ENCODE results near the gene PER3.

DNA sequence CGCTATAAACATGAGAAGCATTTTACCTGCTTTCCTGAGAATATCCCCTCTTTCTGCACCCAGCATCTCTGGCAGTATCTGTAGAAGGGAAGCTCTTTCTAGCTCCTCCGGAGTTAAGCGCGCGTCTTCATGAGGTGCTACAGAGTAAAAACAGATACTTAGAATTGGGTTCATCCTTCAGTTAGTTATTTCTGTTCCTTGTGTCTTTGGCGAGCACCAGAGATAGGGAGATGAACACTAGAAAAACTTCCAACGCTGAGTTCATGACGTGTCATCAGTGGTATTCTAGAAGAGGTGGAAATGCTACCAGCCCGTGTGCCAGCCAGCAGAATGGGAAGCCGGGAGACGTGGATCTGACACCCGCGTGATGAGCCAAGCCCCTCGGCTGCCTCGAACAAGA is 66.7 kb downstream of the PER3 start:
- TF ChIP-seq ZNF589 (CRISPR knock-in tag; conservative IDR thresholded peaks at IDR 0.05): no peak
- TF ChIP-seq, protein P1, sequence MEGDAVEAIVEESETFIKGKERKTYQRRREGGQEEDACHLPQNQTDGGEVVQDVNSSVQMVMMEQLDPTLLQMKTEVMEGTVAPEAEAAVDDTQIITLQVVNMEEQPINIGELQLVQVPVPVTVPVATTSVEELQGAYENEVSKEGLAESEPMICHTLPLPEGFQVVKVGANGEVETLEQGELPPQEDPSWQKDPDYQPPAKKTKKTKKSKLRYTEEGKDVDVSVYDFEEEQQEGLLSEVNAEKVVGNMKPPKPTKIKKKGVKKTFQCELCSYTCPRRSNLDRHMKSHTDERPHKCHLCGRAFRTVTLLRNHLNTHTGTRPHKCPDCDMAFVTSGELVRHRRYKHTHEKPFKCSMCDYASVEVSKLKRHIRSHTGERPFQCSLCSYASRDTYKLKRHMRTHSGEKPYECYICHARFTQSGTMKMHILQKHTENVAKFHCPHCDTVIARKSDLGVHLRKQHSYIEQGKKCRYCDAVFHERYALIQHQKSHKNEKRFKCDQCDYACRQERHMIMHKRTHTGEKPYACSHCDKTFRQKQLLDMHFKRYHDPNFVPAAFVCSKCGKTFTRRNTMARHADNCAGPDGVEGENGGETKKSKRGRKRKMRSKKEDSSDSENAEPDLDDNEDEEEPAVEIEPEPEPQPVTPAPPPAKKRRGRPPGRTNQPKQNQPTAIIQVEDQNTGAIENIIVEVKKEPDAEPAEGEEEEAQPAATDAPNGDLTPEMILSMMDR (CRISPR knock-in tag; IDR thresholded peaks at IDR 0.05): no peak
- TF ChIP-seq NFKB2 (CRISPR knock-in tag; IDR thresholded peaks at IDR 0.05; ENCODE audit: borderline replicate concordance): no peak
